Endometrial microvascular endothelial cells (primary cell): ENCODE measurements around the gene PLCB4. TPM values are rescaled to one million over a fixed set of nuclear protein-coding genes. Genes with fewer than 3 reads are reported as not detected.

Source experiments
- in situ Hi-C: cut with HindIII; loops from 2 replicates; pipeline ENCODE4 v1.10.0; 2017; ENCODE audit warnings: low sequenced_read_pairs, low pct_unique_long_range_greater_than_20kb; ENCODE audit errors: inconsistent ontology term
- total RNA-seq: library from RNA; depleted of rRNA; stranded (reverse); fragments of >200 nt; gene quantifications from one replicate; pipeline ENCODE4 v1.2.3, GENCODE V29; 2015; ENCODE audit errors: inconsistent ontology term

Gene PLCB4
- total RNA-seq, 1 donor from 2014 or later, result 0.19 TPM

DNA sequence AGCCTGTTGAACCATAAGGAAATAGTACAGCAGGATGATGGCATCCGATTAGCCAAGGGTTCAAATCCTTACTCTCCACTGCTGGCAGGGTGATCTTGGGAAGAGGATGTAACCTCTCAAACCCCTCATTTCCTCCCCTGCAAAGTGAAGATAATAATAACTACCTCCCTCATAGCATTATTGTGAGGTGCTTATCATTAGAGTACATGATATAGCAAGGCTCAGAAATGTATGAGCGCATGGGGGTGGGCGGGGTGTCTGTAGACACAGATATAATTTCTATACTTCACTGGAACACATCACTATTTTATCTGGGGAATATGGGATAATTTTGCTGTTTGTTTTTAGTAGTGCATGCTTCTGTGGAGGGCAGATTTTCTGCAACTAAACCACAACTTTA lies 355.7 kb downstream of the PLCB4 start:
- in situ Hi-C loops, result no loop called here

GRCh38 chr20:9427430-9428291 lies 358.8 kb downstream of the PLCB4 start:
- in situ Hi-C loops, result no loop called here

DNA sequence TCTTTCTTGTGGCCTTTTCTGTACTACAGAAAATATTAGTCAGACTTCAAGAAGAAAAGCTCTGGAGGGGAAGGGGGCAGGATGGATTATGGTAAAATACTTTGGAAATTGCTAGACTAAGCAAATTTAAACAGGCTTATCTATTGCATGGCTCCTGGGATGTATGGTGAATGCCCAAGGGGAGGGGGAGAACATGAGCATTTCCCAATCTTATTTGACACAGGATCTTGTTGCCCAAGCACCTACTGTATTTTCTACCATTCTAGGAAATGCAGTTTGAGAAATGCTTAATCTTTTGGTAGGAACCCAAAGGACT lies 359.4 kb downstream of the PLCB4 start:
- in situ Hi-C loops, result no loop called here

DNA sequence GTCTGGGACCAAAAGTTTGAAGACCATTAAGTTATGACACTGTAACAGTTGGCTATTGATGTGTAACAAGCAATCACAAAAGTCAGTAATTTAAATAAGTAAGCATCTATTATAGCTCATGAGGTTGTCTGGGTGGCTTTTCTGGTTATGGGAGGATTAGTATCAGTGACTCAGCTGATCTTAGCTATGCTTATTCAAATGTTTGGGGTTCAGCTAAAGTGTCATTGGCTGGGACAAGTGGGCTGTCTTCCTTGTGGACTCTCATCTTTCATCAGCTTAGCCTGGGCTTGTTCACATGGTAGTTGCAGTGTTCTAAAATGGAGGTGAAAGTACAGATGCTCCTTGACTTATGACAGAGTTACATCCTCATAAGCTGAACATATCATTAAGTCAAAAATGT lies 370.9 kb downstream of the PLCB4 start:
- in situ Hi-C loops, result no loop called here

DNA sequence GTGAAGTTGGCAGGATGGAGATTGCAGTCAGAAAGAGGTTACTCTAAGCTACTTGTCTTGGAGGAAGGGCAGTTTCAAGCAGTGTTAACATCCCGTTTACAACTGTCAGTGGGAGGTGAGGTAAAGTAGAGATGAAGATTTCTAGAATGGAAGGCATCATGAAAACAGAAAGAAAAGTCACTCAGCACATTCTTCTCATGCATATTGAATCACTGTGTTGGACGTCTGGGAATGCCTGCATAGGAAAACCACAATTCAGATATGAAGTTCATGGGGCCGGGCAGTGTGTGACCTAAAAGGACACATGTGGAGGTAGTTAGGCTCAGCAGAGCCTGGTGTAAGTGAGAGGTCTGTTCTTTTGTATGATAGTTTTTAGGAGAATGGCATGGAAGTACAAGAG lies 372.0 kb downstream of the PLCB4 start:
- in situ Hi-C loops, result no loop called here

DNA sequence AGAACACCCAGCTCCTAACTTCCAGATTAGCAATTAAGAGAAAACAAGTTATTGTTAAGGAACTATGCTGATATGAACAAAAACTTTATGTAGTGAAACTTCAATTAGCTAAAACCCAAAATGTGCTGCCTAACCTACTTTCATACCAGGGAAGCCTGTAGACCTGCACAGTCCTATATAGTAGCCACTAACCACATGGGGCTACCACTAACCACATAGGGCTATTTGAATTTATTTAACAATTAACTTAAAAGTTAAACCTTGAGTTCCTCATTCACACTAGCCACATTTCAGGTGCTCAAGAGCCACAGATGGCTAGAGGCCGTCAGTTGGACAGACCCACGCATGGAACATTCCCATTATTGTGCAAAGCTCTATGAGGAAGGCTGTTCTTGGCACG lies 373.1 kb downstream of the PLCB4 start:
- in situ Hi-C loops, result no loop called here

DNA sequence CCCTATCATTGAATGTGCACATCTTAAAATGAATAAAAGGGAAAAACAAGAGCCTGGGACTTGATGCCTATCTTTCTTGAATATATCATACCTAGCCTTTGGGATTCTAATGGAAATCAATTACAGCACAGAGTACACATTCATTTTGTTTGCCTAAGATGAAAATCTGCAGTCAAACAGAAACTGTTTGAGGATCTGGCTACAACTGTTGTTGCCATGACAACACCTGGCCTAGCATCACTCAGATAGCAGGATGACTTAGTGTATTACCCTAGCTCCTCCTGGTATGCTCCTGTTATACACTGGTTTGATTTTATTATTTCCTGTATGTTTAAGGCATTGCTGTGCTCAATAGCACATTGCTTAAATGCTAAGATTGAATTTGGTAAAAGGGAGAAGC lies 374.0 kb downstream of the PLCB4 start:
- in situ Hi-C loops, result no loop called here

DNA sequence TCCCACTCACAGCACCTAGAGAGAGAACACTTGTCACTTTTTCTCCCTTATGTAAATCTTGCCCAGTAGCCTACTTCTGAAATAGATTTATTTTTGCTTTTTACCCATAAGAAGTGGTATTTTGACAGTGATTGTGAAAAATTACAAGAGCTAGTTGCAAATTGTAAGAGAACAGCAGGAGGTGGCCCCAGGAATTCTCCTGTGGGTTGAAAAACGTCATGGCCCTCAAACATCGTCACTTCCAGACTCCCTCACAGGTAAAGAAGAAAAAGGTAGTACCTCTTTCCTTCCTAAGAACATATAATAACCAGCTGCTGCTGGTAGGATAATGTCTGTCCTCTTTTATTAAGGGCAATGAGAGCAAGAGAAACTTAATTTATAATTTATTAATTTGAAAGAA lies 376.0 kb downstream of the PLCB4 start:
- in situ Hi-C loops, result no loop called here

GRCh38 chr20:9447182-9447581 lies 378.3 kb downstream of the PLCB4 start:
- in situ Hi-C loops, result no loop called here

DNA sequence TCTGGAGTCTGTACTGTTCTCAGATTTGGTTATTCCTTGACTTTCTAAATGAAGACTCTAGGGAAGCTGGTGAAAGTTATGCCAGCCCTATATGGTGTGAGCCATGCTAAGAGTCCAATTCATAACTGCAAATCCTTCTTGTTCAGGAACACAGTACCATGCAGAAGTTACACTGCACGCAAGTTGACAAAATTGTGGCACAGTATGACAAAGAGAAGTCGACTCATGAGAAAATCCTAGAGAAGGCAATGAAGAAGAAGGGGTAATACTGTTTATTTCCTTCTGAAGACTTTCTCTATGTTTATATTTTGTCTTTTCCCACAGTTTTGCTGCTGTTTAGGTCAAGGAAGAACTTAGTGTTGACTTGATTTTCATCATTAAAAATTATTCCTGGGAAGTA lies 384.3 kb downstream of the PLCB4 start:
- in situ Hi-C loops, result no loop called here

DNA sequence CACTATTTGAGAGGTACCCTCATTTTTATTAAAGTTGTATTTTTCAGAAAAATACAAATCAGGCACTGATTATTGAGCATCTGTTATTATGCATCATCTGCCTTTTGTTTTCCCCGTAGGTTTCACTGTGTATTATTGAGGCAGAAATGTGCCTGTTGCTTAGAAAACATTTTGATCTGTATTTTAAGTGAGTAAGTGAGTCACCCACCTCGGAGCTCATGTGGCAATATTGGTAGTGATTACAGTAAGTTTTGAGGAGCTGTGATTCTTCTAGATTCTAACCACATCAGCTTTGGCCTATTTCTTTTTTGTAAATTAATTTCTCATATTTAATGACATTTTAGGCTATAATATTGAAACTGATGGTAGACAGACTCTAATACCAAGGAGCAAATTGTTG lies 385.9 kb downstream of the PLCB4 start:
- in situ Hi-C loops, result no loop called here

- in situ Hi-C loops, result no loop called here
Measured at GRCh38 chr20:9457136-9457535, 388.2 kb downstream of the PLCB4 start.

DNA sequence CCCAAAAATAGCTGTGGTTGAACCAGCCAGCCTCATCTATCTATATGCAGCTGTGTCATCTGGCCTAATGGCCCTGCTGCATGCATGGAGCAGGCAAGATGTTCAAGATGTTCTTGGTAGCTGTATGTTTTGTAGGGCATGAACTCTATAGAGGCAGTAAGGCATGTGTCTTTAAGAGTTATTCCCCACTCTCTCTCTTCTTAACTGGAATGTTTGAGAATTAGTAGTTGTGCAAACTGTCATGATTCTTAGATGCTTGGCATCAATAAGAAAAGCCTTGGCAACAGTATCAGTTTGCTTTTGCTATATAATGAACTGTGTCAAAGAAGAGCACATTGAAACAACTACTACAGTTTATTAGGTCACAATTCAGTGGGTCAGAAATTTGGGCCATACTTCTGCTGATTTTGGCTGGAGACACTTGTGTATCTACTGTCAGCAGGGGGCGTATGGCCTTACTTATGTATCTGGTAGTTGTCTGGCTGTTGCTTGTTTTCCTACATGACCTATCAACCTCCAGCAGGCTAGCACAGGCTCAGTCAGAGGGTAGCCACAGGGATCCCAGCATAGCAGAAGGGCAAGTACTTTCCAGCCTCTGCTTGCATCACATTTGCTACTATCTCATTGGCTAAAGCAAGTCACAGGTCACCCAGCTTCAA lies 389.4 kb downstream of the PLCB4 start:
- in situ Hi-C loops, result no loop called here

DNA sequence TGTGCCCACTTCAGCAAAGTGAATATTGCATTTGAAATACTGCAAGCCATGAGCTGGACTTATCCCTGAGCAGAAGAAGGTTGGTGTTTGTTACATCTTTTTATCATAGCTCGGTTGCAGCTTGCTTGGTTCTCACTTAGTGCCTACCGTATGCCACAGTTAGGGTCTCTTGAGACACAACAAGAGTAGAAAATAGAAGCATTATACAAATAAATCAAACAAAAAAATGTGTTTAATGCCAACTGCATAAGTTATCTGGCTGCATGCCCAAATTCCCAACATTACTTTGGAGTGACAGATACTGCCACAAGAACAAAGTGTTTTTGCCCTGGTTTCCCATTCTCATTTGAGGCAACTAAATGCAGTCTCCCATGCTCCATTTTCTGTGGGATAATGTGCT lies 391.6 kb downstream of the PLCB4 start:
- in situ Hi-C loops, result no loop called here

- in situ Hi-C loops, result no loop called here
Measured at GRCh38 chr20:9467995-9468394, 399.1 kb downstream of the PLCB4 start.

DNA sequence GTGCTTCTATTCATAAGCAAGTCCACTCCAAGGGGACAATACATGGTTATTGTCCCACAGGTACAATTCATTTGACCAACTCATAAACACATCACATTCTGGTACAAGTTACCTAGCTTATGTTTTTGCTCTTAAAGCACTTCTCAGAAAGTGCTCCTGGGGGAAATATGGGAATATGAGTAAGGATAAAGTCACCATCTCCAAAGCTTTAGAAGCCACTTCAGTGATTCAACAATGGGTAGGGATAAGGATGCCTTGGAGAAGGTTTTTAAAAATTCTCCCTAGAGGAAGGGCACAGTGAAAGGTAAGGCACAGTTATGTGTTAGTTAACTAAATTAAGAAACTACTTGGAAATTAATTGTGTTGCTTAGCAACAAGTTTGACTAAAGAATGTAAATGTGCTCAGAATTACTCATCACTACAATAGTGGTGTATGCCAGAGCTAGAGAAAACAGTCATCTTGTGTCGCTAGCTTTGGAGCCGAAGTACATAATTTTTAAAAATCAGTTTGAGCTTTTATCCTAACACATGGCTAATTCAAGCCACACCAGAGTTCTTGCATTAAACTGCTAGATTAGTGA lies 406.0 kb downstream of the PLCB4 start:
- in situ Hi-C loops, result no loop called here

DNA sequence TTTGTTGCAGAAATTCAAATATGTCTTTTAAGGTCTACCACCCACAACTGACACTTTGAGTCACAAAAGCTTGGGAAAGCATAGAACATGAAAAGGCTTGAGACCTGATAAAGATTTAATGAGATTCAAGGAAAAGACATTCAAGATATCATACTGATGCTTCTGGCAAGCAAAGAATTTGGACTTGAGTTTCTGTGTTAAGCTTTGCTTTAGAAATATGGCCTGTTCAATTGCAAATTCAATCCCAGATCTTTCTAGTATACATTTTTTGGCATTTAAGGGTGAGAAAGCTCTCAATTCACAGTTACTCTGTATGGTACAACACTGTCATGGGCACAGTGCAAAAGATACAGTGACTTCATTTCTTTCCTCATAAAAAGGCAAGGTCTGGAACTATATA lies 406.6 kb downstream of the PLCB4 start:
- in situ Hi-C loops, result no loop called here

- in situ Hi-C loops, result no loop called here
Measured at GRCh38 chr20:9476174-9476573, 407.3 kb downstream of the PLCB4 start.

GRCh38 chr20:9476637-9477036 lies 407.8 kb downstream of the PLCB4 start:
- in situ Hi-C loops, result no loop called here

DNA sequence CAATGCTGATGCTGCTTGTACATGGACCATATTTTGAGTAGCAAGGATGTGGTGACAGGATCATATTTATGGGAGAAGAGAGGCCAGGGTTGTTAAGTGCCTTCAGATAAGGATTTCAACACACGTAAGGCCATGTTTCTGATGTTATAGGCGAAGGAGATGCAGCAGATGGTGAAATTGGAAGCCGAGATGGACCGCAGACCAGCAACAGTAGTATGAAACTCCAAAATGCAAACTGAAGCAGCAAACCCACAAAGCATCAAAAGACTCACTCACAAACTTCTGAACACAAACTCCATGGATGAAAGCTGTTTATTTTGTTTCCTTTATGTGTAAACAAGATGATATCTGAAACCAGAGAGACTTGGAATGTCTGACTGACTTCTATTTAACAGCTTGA lies 409.9 kb downstream of the PLCB4 start:
- in situ Hi-C loops, result no loop called here
